NB4 (cell line): ENCODE measurements around the gene CLDND1.
A peak's percentile ranks its signal among the peaks of the same experiment; 100 is the strongest.
"Not testable (repeated sequence)": the region's sequence is repeated elsewhere in the genome, so short reads cannot be mapped to it uniquely, and the experiment has no call there.

Experiments
- DNase-seq: peaks from one replicate; pipeline ENCODE4 v3.0.0; 2010; ENCODE audit warnings: low read depth
- H3K4me3 ChIP-seq: one replicate; pipeline ENCODE4 v1.5.1; 2011; ENCODE audit warnings: mild to moderate bottlenecking, low read depth, low read length, moderate library complexity
- CTCF ChIP-seq: IDR thresholded peaks from one replicate; pipeline ENCODE4 v1.5.1; 2012; ENCODE audit warnings: low read depth, low read length
- MAX ChIP-seq: IDR thresholded peaks from 2 replicates; pipeline ENCODE4 v1.6.1; 2011; ENCODE audit warnings: low read depth, low read length
- MYC ChIP-seq: IDR thresholded peaks from 2 replicates; pipeline ENCODE4 v1.6.1; 2011; ENCODE audit warnings: low read depth, low read length
- POLR2A ChIP-seq: IDR thresholded peaks from 2 replicates; pipeline ENCODE4 v1.6.1; 2011; ENCODE audit warnings: mild to moderate bottlenecking; ENCODE audit not compliant: insufficient read length; ENCODE audit errors: extremely low read depth

The CLDND1 gene

GRCh38 chr3:98564282-98565005, 41.7 kb upstream of the CLDND1 start:
- H3K4me3 ChIP-seq: no peak overlapping the region
- no peak for TF ChIP-seq MAX
- DNase-seq: no peak

GRCh38 chr3:98563661-98564281, 41.1 kb upstream of the CLDND1 start:
- peak; percentile 23 for DNase-seq
- H3K4me3 ChIP-seq: no peak overlapping the region
- TF ChIP-seq POLR2A (no peak), MYC (no peak), MAX (no peak), CTCF (no peak)

- DNase-seq: peak; percentile 12
- no peak overlapping the region for H3K4me3 ChIP-seq
- TF ChIP-seq MYC: no peak
- TF ChIP-seq POLR2A: no peak
- TF ChIP-seq MAX: no peak
- no peak for TF ChIP-seq CTCF
Measured at GRCh38 chr3:98561727-98562521, 39.2 kb upstream of the CLDND1 start.

GRCh38 chr3:98560911-98561310, 38.2 kb upstream of the CLDND1 start:
- H3K4me3 ChIP-seq: no peak overlapping the region
- TF ChIP-seq CTCF: no peak
- no peak for TF ChIP-seq MYC
- TF ChIP-seq POLR2A: no peak
- TF ChIP-seq MAX: no peak
- DNase-seq: no peak

- not testable (repeated sequence) for H3K4me3 ChIP-seq, DNase-seq
Measured at GRCh38 chr3:98559769-98560168, 37.1 kb upstream of the CLDND1 start.

- no peak for DNase-seq
- no peak overlapping the region for H3K4me3 ChIP-seq
- TF ChIP-seq MAX (no peak), POLR2A (no peak), CTCF (no peak), MYC (no peak)
Measured at GRCh38 chr3:98558100-98558827, 35.6 kb upstream of the CLDND1 start.
